D721Med (cell line): ENCODE data around the gene MRC2.
A peak's percentile ranks its signal among the peaks of the same experiment; 100 is the strongest.

ENCODE experiments used
- DNase-seq: peaks from one replicate; pipeline ENCODE4 v3.0.0; 2011; ENCODE audit warnings: low spot score; ENCODE audit not compliant: insufficient read length
- FAIRE-seq: peaks from 2 replicates; lab custom pipeline; 2011; peaks lifted over from hg19 to GRCh38; lab: Jason Lieb, UNC
- TF ChIP-seq, protein P1 (sequence below): IDR thresholded peaks from 2 replicates; pipeline ENCODE4 v1.5.1; 2012; ENCODE audit warnings: mild to moderate bottlenecking, control low read depth; ENCODE audit not compliant: insufficient read depth; ENCODE audit errors: missing control alignments

The MRC2 gene

GRCh38 chr17:62701706-62702085 lies 74.2 kb downstream of the MRC2 start:
- DNase-seq (no peak), FAIRE-seq (no peak)
- TF ChIP-seq, protein P1, sequence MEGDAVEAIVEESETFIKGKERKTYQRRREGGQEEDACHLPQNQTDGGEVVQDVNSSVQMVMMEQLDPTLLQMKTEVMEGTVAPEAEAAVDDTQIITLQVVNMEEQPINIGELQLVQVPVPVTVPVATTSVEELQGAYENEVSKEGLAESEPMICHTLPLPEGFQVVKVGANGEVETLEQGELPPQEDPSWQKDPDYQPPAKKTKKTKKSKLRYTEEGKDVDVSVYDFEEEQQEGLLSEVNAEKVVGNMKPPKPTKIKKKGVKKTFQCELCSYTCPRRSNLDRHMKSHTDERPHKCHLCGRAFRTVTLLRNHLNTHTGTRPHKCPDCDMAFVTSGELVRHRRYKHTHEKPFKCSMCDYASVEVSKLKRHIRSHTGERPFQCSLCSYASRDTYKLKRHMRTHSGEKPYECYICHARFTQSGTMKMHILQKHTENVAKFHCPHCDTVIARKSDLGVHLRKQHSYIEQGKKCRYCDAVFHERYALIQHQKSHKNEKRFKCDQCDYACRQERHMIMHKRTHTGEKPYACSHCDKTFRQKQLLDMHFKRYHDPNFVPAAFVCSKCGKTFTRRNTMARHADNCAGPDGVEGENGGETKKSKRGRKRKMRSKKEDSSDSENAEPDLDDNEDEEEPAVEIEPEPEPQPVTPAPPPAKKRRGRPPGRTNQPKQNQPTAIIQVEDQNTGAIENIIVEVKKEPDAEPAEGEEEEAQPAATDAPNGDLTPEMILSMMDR: no peak

DNA sequence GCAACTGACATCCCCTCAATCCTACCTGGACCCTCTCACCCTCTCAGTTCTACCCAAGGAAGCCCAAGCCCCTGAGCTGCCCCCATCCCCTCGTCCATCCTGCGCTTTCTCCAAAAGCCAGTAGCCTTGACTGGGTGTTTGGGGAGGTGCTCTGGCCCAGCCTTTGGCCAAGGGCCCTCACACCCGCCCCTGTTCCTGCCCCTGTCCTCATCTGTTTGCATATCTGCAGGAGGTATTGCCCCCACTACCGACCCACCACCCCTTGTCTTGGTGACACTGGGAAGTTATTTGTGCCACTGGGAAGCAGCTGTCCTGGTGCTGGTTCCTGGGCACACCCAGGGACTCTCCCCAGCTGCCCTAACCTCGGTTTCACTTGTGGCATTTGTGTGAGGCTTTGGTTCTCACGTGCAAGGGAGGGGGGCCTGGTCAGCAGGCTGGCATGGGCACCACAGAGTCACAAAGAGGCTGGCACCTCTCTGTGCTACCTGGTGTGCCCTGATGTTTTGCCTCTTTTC lies 75.3 kb downstream of the MRC2 start:
- TF ChIP-seq, protein P1: no peak
- FAIRE-seq: no peak
- DNase-seq: no peak

DNA sequence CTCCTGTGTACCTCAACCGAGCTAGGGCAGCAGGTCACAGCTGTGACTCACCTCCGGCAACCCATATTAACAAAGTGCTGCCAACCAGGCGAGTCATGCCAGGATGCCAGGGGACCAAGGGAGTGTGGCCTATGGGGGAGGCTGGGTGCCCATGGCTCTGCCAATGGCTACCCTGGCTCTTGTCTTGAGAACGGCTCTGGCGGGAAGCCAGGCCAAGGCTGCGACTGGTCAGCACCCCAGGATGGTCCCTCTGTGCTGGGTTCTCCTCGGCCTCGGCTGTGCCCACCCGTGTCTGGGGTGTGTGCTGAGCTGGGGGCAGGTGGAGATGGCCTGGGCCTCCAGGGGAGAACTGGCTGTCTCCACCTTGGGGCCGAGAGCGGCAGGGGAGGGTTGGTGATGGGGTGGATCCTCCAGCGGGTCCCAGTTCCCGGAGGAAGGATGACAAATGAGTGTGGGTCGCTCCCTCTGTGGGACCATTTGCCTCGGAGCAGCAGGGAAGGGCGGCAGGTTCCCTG lies 75.8 kb downstream of the MRC2 start:
- TF ChIP-seq, protein P1: no peak
- FAIRE-seq: no peak
- DNase-seq: no peak

GRCh38 chr17:62703776-62704380 lies 76.4 kb downstream of the MRC2 start:
- no peak for FAIRE-seq
- TF ChIP-seq, protein P1: peak; percentile 94
- no peak for DNase-seq

DNA sequence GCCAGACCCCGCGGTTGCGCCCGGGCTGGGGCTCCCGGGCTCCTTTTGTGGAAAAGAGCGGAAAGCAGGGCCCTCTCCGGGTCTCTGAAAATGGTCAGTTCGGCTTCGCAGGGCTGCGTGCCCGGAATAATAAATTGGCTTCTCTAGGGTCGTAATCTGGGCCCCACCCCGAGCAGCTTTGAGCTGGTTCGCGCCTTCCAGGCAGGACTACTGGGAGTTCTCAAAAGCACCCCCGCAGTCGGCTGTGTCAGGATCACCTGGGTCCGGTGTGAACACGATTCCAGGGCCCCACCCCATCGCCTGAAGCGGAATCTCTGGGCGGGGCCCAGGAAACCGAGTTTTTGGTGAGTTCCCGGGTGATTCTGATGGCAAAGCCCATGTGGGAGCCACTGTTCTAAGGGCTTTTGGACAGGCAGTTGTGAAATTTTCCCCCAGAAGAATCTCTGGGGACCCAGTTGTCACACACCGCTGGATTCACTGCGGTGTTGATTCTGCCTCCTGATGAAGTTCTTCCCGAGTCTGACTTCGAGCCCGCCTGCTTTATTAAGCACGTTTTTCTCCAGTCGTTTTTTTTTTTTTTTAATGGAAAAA lies 77.0 kb downstream of the MRC2 start:
- FAIRE-seq (no peak), DNase-seq (no peak)

DNA sequence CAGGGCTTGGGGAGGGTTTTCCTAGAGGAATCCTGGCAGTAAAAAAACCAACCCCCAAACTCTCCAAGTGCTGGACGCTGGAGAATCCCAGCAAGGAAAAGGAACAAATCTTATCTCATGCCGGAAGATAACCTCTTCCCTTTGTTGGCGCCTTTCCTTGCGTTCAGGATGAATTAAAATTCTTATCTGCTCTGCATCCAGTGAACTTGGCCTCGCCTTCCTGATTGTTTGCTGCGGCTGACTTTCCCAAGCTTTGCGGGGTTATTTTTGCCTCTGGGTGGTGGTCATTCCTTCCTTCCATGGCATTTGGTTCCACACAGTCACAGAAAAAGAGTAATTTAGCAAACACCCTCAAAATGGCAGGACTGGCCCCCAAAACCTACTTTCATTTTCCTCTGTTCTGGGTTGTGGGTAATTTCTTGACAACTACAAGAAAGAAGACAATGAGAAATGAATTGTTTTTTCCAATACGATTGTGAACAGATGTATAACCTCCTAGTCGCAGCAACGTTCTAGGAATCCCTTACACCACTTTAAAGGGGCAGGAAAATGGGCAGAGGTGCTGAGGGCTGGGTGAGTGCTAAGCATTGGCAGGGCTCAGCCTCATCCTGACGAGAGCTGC lies 77.8 kb downstream of the MRC2 start:
- DNase-seq (no peak), FAIRE-seq (no peak)
- TF ChIP-seq, protein P1: no peak

More for the DNA sequence above, 77.0 kb downstream of the MRC2 start:
- TF ChIP-seq, protein P1: no peak
